Left ventricle myocardium inferior (tissue), 1 donor: ENCODE results near the gene CCNQ. TPM values are rescaled to one million over a fixed set of nuclear protein-coding genes. Genes with fewer than 3 reads are reported as not detected.

Experiments used
- DNase-seq: peaks from one replicate; pipeline ENCODE4 v3.0.0-alpha.2; 2020
- H3K27ac ChIP-seq: fragments of 200-600 bp; replicated peaks from 2 replicates; pipeline ENCODE4 v1.8.0; 2021
- H3K27me3 ChIP-seq: fragments of 200-600 bp; 2 replicates; pipeline ENCODE4 v1.8.0; 2021; ENCODE audit warnings: low read depth
- H3K36me3 ChIP-seq: fragments of 200-600 bp; 2 replicates; pipeline ENCODE4 v1.8.0; 2021
- H3K4me1 ChIP-seq: fragments of 200-600 bp; 2 replicates; pipeline ENCODE4 v1.8.0; 2021
- H3K4me3 ChIP-seq: fragments of 200-600 bp; 2 replicates; pipeline ENCODE4 v1.8.0; 2021; ENCODE audit warnings: mild to moderate bottlenecking, moderate library complexity
- H3K9me3 ChIP-seq: fragments of 200-600 bp; replicated peaks from 2 replicates; pipeline ENCODE4 v1.8.0; 2021
- intact Hi-C: fragments of 100-400 bp; cut with micrococcal nuclease; formaldehyde crosslinking; loops from one replicate; pipeline ENCODE4 v1.11.0; 2022
- total RNA-seq: library from RNA; stranded (reverse); fragmentation: NEBNext Ultra II Directional; extraction: Animal tissue kit (Norgen Biotek cat#: 25700); gene quantifications from one replicate; pipeline ENCODE4 v1.2.1, GENCODE V29; 2021
- TF ChIP-seq, protein P1 (sequence below): fragments of 200-600 bp; IDR thresholded peaks from 2 replicates; pipeline ENCODE4 v1.8.0; 2021; ENCODE audit warnings: antibody characterized with exemption, mild to moderate bottlenecking, borderline replicate concordance
- donor health status: DM: no; HTN: yes; CAD: no; lungs with severe emphysema.

CCNQ gene
- total RNA-seq, 1 donor from 2014 or later = 39.3 TPM

DNA sequence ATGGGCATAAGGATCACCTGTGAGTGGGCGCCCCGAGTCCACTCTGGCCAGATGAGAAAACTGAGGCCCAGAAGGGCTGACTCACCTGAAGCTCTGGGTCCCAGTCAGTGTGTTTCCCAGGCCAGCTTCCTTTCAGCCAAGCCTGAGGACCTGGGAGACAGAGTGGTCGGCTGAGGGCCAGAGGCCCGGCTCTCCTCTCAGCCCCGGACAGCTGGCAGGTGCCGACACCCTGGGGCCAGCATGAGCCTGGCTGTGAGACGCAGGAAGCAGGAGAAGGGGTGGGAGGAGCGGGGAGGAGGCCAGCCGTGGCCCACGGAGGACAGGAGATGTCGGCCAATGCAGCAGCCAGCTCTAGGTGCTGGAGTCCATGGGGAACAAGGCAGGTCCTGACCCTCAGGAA lies 52.6 kb downstream of the CCNQ start:
- H3K9me3 ChIP-seq = no peaks in the 10 kb centered on the region
- TF ChIP-seq, protein P1, sequence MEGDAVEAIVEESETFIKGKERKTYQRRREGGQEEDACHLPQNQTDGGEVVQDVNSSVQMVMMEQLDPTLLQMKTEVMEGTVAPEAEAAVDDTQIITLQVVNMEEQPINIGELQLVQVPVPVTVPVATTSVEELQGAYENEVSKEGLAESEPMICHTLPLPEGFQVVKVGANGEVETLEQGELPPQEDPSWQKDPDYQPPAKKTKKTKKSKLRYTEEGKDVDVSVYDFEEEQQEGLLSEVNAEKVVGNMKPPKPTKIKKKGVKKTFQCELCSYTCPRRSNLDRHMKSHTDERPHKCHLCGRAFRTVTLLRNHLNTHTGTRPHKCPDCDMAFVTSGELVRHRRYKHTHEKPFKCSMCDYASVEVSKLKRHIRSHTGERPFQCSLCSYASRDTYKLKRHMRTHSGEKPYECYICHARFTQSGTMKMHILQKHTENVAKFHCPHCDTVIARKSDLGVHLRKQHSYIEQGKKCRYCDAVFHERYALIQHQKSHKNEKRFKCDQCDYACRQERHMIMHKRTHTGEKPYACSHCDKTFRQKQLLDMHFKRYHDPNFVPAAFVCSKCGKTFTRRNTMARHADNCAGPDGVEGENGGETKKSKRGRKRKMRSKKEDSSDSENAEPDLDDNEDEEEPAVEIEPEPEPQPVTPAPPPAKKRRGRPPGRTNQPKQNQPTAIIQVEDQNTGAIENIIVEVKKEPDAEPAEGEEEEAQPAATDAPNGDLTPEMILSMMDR = no peak
- H3K4me3 ChIP-seq = no peak overlapping the region
- H3K4me1 ChIP-seq = no peaks in the 10 kb centered on the region
- H3K27ac ChIP-seq = no peak overlapping the region
- no peak for DNase-seq
- H3K27me3 ChIP-seq = peaks cover 6% of the 10 kb centered on the region
- intact Hi-C loops = no loop called here
- H3K36me3 ChIP-seq = no peaks in the 10 kb centered on the region

DNA sequence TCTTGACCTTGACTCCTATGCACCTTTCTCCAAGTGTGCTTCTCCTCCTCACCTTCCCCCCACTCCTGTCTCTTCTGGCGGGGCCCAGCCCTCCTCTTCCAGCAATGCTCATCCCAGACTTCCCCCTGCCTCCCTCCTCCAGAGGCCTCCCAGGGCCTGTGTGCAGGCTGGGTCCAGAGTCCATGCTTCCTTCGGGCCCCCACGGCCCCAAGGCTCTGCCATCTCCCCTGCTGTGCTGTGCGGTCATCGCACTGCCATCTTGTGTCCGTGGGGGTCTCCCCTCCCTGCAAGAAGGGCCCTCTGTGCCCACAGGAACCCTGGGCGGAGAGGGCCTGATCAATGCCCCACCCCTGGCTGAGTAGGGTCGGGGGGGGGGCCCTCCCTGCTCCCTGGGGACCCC lies 54.2 kb downstream of the CCNQ start:
- no peak for DNase-seq
- H3K27me3 ChIP-seq = peaks cover 6% of the 10 kb centered on the region
- H3K9me3 ChIP-seq = no peaks in the 10 kb centered on the region
- TF ChIP-seq, protein P1 = no peak
- no peak overlapping the region for H3K4me3 ChIP-seq
- H3K4me1 ChIP-seq = no peaks in the 10 kb centered on the region
- no peaks in the 10 kb centered on the region for H3K36me3 ChIP-seq
- H3K27ac ChIP-seq = no peak overlapping the region
- intact Hi-C loops = no loop called here

- Histone ChIP-seq H3K4me3 (no peak overlapping the region), H3K4me1 (no peaks in the 10 kb centered on the region), H3K36me3 (no peaks in the 10 kb centered on the region), H3K27me3 (peaks cover 4% of the 10 kb centered on the region), H3K9me3 (no peaks in the 10 kb centered on the region), H3K27ac (no peak overlapping the region)
- intact Hi-C loops = no loop called here
- no peak for DNase-seq
- TF ChIP-seq, protein P1 = no peak
Observed at GRCh38 chrX:153539979-153540358, 59.0 kb downstream of the CCNQ start.

DNA sequence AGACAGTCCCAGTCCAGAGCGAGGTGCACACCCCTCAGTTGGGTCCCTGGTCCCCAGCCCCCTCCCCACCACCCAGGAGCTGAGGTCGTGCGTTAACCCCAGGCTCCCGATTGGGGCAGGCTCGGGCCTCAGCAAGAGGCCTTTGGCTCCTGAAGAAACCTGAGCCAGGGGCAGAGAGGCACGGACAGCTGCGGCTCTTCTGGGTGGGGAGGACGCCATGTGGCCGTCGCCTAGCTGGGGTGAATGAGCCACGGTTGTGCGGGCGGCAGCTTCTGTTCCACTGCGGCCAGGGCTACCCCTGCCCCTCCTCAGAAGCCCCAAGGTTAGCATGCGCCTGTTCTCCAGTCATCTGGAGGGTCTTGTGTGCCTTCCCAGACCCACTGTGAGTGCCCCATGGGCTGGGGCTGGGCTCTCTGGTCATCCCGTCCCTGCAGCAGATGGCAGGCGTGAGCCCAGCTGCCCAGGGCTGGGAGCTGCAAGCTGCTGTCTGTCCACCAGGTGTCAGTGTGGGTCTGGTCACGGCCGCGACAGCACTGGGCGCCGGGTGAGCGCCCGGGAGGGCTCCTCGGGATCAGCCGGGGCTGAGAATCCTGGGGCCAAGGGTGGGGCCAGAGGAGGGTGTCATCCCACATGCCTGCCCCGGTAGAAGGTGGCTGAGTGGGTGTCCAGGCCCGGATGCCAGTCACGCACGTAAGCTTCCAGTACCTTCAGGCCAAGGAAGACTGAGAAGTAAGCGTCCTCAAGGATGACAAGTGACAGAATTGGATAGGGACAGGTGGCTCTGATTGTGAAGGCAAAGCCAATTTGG lies 59.6 kb downstream of the CCNQ start:
- H3K4me3 ChIP-seq = no peak overlapping the region
- TF ChIP-seq, protein P1 = peak; percentile 84
- no peaks in the 10 kb centered on the region for H3K9me3 ChIP-seq
- peaks cover 4% of the 10 kb centered on the region for H3K27me3 ChIP-seq
- H3K36me3 ChIP-seq = no peaks in the 10 kb centered on the region
- intact Hi-C loops = no loop called here
- H3K4me1 ChIP-seq = no peaks in the 10 kb centered on the region
- no peak overlapping the region for H3K27ac ChIP-seq
- DNase-seq = peak; percentile 38

DNA sequence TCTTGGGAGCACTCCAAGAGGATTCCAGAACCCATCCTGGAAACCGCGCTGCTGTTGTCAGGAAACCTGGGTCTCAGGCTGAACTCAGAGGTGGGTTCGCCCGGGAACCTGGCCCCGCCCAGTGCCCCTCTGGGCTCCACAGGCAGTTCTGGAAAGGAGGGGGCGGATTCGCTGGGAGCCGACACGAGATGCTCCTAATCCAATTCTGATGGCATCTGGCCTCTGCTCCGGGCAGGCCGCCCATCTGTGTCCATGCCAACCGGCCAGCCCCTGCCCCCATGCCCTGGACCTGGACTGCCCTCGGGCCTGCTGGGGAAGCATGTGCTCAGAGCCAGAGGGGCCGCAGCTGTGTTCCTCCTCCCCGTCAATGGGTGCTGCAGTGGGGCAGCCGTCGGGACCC lies 60.5 kb downstream of the CCNQ start:
- intact Hi-C loops = no loop called here
- Histone ChIP-seq H3K4me3 (no peak overlapping the region), H3K36me3 (no peaks in the 10 kb centered on the region), H3K27me3 (peaks cover 4% of the 10 kb centered on the region), H3K27ac (no peak overlapping the region), H3K4me1 (no peaks in the 10 kb centered on the region), H3K9me3 (no peaks in the 10 kb centered on the region)
- DNase-seq = no peak
- TF ChIP-seq, protein P1 = no peak

Other genes with a start within 250 kb of the CCNQ start
- not detected for gene PNMA6E, start 197.8 kb downstream of the CCNQ start, total RNA-seq
- 0.49 TPM for gene ZFP92, start 187.7 kb downstream of the CCNQ start, total RNA-seq
- gene TREX2, start 153.1 kb downstream of the CCNQ start, total RNA-seq = not detected
- gene HAUS7, start 128.6 kb downstream of the CCNQ start, total RNA-seq = 17.0 TPM
- gene BGN, start 104.2 kb downstream of the CCNQ start, total RNA-seq = 84.3 TPM
- gene ATP2B3, start 81.5 kb downstream of the CCNQ start, total RNA-seq = not detected
- gene DUSP9, start 48.1 kb upstream of the CCNQ start, total RNA-seq = not detected
- gene PNCK, start 74.7 kb upstream of the CCNQ start, total RNA-seq = 6.1 TPM
- 229 TPM for gene SLC6A8, start 88.8 kb upstream of the CCNQ start, total RNA-seq
- 80.8 TPM for gene BCAP31, start 125.2 kb upstream of the CCNQ start, total RNA-seq
- 16.0 TPM for gene ABCD1, start 125.7 kb upstream of the CCNQ start, total RNA-seq
- gene PLXNB3, start 165.1 kb upstream of the CCNQ start, total RNA-seq = 2.9 TPM
- gene SRPK3, start 181.9 kb upstream of the CCNQ start, total RNA-seq = 52.8 TPM
- gene IDH3G, start 195.2 kb upstream of the CCNQ start, total RNA-seq = 72.5 TPM
- 123 TPM for gene SSR4, start 195.5 kb upstream of the CCNQ start, total RNA-seq
- gene PDZD4, start 231.4 kb upstream of the CCNQ start, total RNA-seq = 4.5 TPM